B cell (primary cell): Measurements from ENCODE around the gene TMEM87B. TPM values are rescaled to one million over a fixed set of nuclear protein-coding genes. Genes with fewer than 3 reads are reported as not detected.

Source experiments
- ATAC-seq: fragments of 200-7000 bp; cut with Tn5 transposase; one replicate; pipeline ENCODE4 v1.10.0; 2021; ENCODE audit warnings: low read depth, mild to moderate bottlenecking, moderate number of reproducible peaks, moderate library complexity
- CTCF ChIA-PET: fragments of 350-600 bp; sonication (Branson Sonifier 250); formaldehyde crosslinking; loops from one replicate; lab custom pipeline; 2021; ENCODE audit warnings: antibody characterized with exemption, inconsistent platforms; lab: Charles Lee
- POLR2A ChIA-PET: fragments of 350-600 bp; sonication (Branson Sonifier 250); formaldehyde crosslinking; loops from one replicate; lab custom pipeline; 2021; ENCODE audit warnings: antibody characterized with exemption; lab: Charles Lee
- DNase-seq: peaks from one replicate; pipeline ENCODE4 v3.0.0; 2013
- H2AFZ ChIP-seq: 2 replicates; pipeline ENCODE4 v1.6.1; 2012; ENCODE audit warnings: mild to moderate bottlenecking, low read depth, low read length; ENCODE audit not compliant: insufficient read depth, poor library complexity, severe bottlenecking
- H3K27ac ChIP-seq, 2 donors: 1 replicate in 1 of 2; 2 replicates in 1 of 2; pipeline ENCODE4 v1.5.1; 2012 to 2013; ENCODE audit warnings: low read length in 2 of 2, mild to moderate bottlenecking in 2 of 2, moderate library complexity in 1 of 2
- H3K27me3 ChIP-seq, 4 experiments: fragments of 200-600 bp in 1 of 4; sonication (generic) in 1 of 4; replicated peaks in 1 of 4; 1 replicate in 2 of 4; 2 replicates in 2 of 4; pipeline versions ENCODE4 v1.6.1 to v1.7.0; 2013 to 2016; ENCODE audit warnings: low read length in 3 of 4, mild to moderate bottlenecking in 2 of 4, mixed read lengths in 1 of 4, moderate library complexity in 1 of 4; ENCODE audit not compliant: insufficient read depth in 4 of 4, control insufficient read depth in 3 of 4; ENCODE audit errors: control extremely low read depth in 1 of 4
- H3K36me3 ChIP-seq, 2 experiments: replicated peaks in 1 of 2; 1 replicate in 1 of 2; 2 replicates in 1 of 2; pipeline versions ENCODE4 v1.6.1 to v1.7.1; 2013; ENCODE audit warnings: low read length in 1 of 2; ENCODE audit not compliant: insufficient read depth in 2 of 2, control insufficient read depth in 1 of 2; ENCODE audit errors: control extremely low read depth in 1 of 2, extremely low read depth in 1 of 2
- H3K4me1 ChIP-seq, 2 donors: fragments of 200-600 bp in 1 of 2; sonication (generic) in 1 of 2; 1 replicate in 1 of 2; 2 replicates in 1 of 2; pipeline versions ENCODE4 v1.5.1 to v1.6.1; 2013 to 2017; ENCODE audit warnings: low read length in 2 of 2; ENCODE audit not compliant: control insufficient read depth in 2 of 2, insufficient read depth in 2 of 2
- H3K4me2 ChIP-seq: replicated peaks from 2 replicates; pipeline ENCODE3; 2012; ENCODE audit warnings: mild to moderate bottlenecking, low read depth, low read length; ENCODE audit not compliant: poor library complexity, severe bottlenecking
- H3K4me3 ChIP-seq, 5 experiments: fragments of 200-600 bp in 1 of 5; sonication (generic) in 1 of 5; 1 replicate in 3 of 5; 2 replicates in 2 of 5; pipeline versions ENCODE4 v1.5.1 to v1.7.0; 2011 to 2016; ENCODE audit warnings: low read length in 4 of 5, mild to moderate bottlenecking in 4 of 5, low read depth in 2 of 5, control low read depth in 1 of 5, moderate library complexity in 1 of 5; ENCODE audit not compliant: insufficient read depth in 1 of 5; ENCODE audit errors: control extremely low read depth in 1 of 5, extremely low read depth in 1 of 5
- H3K79me2 ChIP-seq: fragments of 200-600 bp; sonication (generic); one replicate; pipeline ENCODE4 v1.6.0; 2016; ENCODE audit warnings: low read length; ENCODE audit not compliant: control insufficient read depth, insufficient read depth
- H3K9ac ChIP-seq: fragments of 200-600 bp; sonication (generic); 2 replicates; pipeline ENCODE4 v1.6.1; 2017; ENCODE audit warnings: mild to moderate bottlenecking, low read length, moderate library complexity
- H3K9me3 ChIP-seq, 3 donors: one replicate each; pipeline versions ENCODE4 v1.6.1 to v1.7.1; 2013; ENCODE audit warnings: low read length in 2 of 3; ENCODE audit not compliant: control insufficient read depth in 2 of 3, insufficient read depth in 1 of 3; ENCODE audit errors: control extremely low read depth in 1 of 3
- H4K20me1 ChIP-seq: 2 replicates; pipeline ENCODE4 v1.6.0; 2012; ENCODE audit warnings: mild to moderate bottlenecking, low read length; ENCODE audit not compliant: insufficient read depth, control insufficient read depth, poor library complexity, severe bottlenecking
- H3K27ac Mint-ChIP-seq: one replicate; pipeline ENCODE4 v1.8.0; 2021; ENCODE audit warnings: mixed read lengths
- H3K27me3 Mint-ChIP-seq: one replicate; pipeline ENCODE4 v1.8.0; 2021; ENCODE audit warnings: mixed read lengths
- H3K4me1 Mint-ChIP-seq: one replicate; pipeline ENCODE4 v1.8.0; 2021; ENCODE audit warnings: mixed read lengths
- H3K4me3 Mint-ChIP-seq: one replicate; pipeline ENCODE4 v1.8.0; 2021; ENCODE audit warnings: mixed read lengths
- H3K9me3 Mint-ChIP-seq: one replicate; pipeline ENCODE4 v1.8.0; 2022; ENCODE audit warnings: mixed read lengths; ENCODE audit not compliant: insufficient read depth
- CTCF ChIP-seq: fragments of 200-600 bp; IDR thresholded peaks from one replicate; pipeline ENCODE4 v1.8.0; 2022; ENCODE audit warnings: antibody characterized with exemption, mild to moderate bottlenecking
- EZH2 ChIP-seq: IDR thresholded peaks from 2 replicates; pipeline ENCODE4 v1.6.1; 2012; ENCODE audit warnings: borderline replicate concordance, low read depth, mild to moderate bottlenecking, moderate library complexity, low read length; ENCODE audit not compliant: insufficient read depth, poor library complexity, severe bottlenecking
- WGBS: methylation state at CpG from one replicate; pipeline ENCODE4 v1.1.5; 2013; ENCODE audit warnings: missing lambda C conversion rate; ENCODE audit not compliant: insufficient coverage; 5-methylcytosine and 5-hydroxymethylcytosine counted together
- intact Hi-C: fragments of 100-400 bp; cut with micrococcal nuclease; formaldehyde crosslinking; loops from one replicate; pipeline ENCODE4 v1.10.0; 2022
- polyA plus RNA-seq: library from polyadenylated mRNA; depleted of rRNA; stranded (reverse); fragments of >200 nt; gene quantifications from 2 replicates; pipeline ENCODE4 v1.2.3, GENCODE V29; 2012
- total RNA-seq, 2 donors: library from RNA; stranded (reverse); fragments of 120-200 nt in 1 of 2; gene quantifications; 1 replicate in 1 of 2; 2 replicates in 1 of 2; pipeline versions ENCODE4 v1.2.3 to v1.2.4, GENCODE V29; 2013 to 2022

TMEM87B gene
- total and polyA plus RNA-seq, 2 donors (not counting 1 experiment from before 2014, with no cell fraction given) = 9.4 to 21.0 TPM

DNA sequence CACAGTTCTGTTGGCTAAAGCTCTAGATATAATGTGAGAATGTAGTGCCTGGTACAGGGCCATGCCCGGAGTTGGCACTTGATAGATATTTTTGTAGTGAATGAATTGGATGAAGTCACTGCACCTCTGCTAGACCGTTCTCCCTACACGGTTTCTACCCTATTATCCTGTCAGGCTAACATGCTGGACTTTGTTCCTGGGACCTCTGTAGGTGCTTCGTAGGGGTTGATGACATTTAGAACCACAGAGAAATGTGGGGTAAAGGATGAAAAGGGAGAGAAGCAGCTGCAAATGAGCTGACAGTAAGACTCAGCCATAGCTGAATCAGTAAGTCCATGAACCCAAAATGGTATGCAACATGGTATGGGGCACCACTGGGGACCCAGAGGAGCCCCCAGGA is 79.1 kb downstream of the TMEM87B start:
- H3K36me3 ChIP-seq = no peaks in the 10 kb centered on the region
- ChIA-PET CTCF (no interaction called here), POLR2A (no interaction called here)
- H3K4me1 ChIP-seq = peaks cover 8 to 13% of the 10 kb centered on the region in 2 donors
- Mint-ChIP-seq H3K27me3 (peaks cover 10% of the 10 kb centered on the region), H3K9me3 (no peaks in the 10 kb centered on the region), H3K4me1 (peaks cover 8% of the 10 kb centered on the region), H3K27ac (no peak overlapping the region), H3K4me3 (no peak overlapping the region)
- no peak overlapping the region for H2AFZ ChIP-seq
- no peak overlapping the region for H3K4me3 ChIP-seq
- no peaks in the 10 kb centered on the region for H4K20me1 ChIP-seq
- no peak for TF ChIP-seq EZH2
- no peak for TF ChIP-seq CTCF
- intact Hi-C loops = no loop called here
- H3K27ac ChIP-seq = no peak overlapping the region
- H3K27me3 ChIP-seq = peaks cover 0 to 19% (median 0%) of the 10 kb centered on the region in 4 experiments
- no peak for DNase-seq
- ATAC-seq = no peak
- no peaks in the 10 kb centered on the region for H3K79me2 ChIP-seq
- no peak overlapping the region for H3K9ac ChIP-seq
- 100% methylated on average over 2 of the region's 4 CpGs for WGBS
- no peak overlapping the region for H3K4me2 ChIP-seq
- H3K9me3 ChIP-seq = peaks cover 0 to 5% (median 0%) of the 10 kb centered on the region in 3 donors

DNA sequence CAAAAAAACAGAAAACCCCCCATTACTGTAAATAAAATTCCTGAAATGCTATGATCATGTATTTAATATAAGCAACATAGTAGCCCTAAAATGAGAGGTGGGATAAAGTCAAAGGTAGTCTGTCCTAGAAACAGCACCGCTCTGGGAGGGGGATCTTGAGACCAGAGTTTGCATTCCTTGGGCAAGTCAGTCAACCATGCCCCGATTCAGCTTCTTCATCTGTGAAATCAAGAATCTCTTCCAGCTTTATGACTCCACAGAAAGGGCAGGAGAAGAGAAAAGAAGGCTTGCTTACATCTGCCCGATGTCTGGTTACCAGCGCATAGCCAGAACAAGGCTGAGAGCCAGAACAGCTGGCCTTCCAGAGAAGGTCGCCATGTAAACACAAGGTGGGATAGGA is 81.0 kb downstream of the TMEM87B start:
- Mint-ChIP-seq H3K27ac (no peak overlapping the region), H3K4me3 (peak overlapping the region; percentile 23), H3K9me3 (no peaks in the 10 kb centered on the region), H3K4me1 (peaks cover 12% of the 10 kb centered on the region), H3K27me3 (peaks cover 18% of the 10 kb centered on the region)
- no peaks in the 10 kb centered on the region for H4K20me1 ChIP-seq
- DNase-seq = no peak
- ChIA-PET CTCF (interaction anchor here (0.7 kb wide), 1 partner anchor 366 kb away, joined by 3 read pairs; no protein-coding TSS in a partner anchor), POLR2A (no interaction called here)
- no peak overlapping the region for H3K9ac ChIP-seq
- H3K9me3 ChIP-seq = peaks cover 0 to 5% (median 0%) of the 10 kb centered on the region in 3 donors
- H2AFZ ChIP-seq = no peak overlapping the region
- WGBS = 100% methylated on average over 1 of the region's 5 CpGs
- ATAC-seq = no peak
- H3K4me2 ChIP-seq = no peak overlapping the region
- TF ChIP-seq CTCF (no peak), EZH2 (no peak)
- no peaks in the 10 kb centered on the region for H3K36me3 ChIP-seq
- H3K79me2 ChIP-seq = no peaks in the 10 kb centered on the region
- no peak overlapping the region for H3K4me3 ChIP-seq
- intact Hi-C loops = no loop called here
- no peak overlapping the region for H3K27ac ChIP-seq
- H3K4me1 ChIP-seq = peaks cover 11 to 13% of the 10 kb centered on the region in 2 donors
- peaks cover 0 to 30% (median 3%) of the 10 kb centered on the region in 4 experiments for H3K27me3 ChIP-seq
